ENCODE data around the gene MTNR1B. TPM values are rescaled to one million over a fixed set of nuclear protein-coding genes. Genes with fewer than 3 reads are reported as not detected.

MTNR1B gene
- total and polyA plus RNA-seq, 10 of the 15 experiments (the other 5 are each of a cell fraction or from before 2014, with no cell fraction given) = not detected

DNA sequence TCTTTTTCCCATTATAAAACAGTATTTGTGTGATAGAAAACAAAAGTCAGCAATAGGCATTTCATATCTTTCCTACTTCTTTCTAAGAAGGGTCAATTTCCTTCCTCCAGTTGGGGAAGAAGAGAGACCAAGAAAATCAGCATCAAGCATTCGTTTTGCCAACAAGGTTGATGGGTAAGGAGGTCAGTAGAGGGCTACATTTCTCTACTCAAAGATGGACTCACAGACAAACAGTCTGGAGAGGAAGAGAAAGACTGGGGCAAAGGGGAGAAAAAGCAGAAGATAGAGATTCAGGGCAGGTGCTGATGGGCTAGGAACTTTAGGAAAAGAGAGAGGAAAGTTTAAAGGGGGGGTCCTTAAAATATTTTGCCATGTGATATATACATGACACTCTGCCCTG is 8.6 kb upstream of the MTNR1B start (continued):
- TF ChIP-seq, protein P1, sequence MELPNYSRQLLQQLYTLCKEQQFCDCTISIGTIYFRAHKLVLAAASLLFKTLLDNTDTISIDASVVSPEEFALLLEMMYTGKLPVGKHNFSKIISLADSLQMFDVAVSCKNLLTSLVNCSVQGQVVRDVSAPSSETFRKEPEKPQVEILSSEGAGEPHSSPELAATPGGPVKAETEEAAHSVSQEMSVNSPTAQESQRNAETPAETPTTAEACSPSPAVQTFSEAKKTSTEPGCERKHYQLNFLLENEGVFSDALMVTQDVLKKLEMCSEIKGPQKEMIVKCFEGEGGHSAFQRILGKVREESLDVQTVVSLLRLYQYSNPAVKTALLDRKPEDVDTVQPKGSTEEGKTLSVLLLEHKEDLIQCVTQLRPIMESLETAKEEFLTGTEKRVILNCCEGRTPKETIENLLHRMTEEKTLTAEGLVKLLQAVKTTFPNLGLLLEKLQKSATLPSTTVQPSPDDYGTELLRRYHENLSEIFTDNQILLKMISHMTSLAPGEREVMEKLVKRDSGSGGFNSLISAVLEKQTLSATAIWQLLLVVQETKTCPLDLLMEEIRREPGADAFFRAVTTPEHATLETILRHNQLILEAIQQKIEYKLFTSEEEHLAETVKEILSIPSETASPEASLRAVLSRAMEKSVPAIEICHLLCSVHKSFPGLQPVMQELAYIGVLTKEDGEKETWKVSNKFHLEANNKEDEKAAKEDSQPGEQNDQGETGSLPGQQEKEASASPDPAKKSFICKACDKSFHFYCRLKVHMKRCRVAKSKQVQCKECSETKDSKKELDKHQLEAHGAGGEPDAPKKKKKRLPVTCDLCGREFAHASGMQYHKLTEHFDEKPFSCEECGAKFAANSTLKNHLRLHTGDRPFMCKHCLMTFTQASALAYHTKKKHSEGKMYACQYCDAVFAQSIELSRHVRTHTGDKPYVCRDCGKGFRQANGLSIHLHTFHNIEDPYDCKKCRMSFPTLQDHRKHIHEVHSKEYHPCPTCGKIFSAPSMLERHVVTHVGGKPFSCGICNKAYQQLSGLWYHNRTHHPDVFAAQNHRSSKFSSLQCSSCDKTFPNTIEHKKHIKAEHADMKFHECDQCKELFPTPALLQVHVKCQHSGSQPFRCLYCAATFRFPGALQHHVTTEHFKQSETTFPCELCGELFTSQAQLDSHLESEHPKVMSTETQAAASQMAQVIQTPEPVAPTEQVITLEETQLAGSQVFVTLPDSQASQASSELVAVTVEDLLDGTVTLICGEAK (IDR thresholded peaks at IDR 0.05; ENCODE audit: borderline replicate concordance) = no peak
- TF ChIP-seq, protein P2, sequence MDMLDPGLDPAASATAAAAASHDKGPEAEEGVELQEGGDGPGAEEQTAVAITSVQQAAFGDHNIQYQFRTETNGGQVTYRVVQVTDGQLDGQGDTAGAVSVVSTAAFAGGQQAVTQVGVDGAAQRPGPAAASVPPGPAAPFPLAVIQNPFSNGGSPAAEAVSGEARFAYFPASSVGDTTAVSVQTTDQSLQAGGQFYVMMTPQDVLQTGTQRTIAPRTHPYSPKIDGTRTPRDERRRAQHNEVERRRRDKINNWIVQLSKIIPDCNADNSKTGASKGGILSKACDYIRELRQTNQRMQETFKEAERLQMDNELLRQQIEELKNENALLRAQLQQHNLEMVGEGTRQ (IDR thresholded peaks at IDR 0.05; ENCODE audit: borderline replicate concordance, low read depth, low read length) = no peak
- no peak for TF ChIP-seq NRF1 (conservative IDR thresholded peaks at IDR 0.05; ENCODE audit: low read depth, low read length)
- TF ChIP-seq, protein P3, sequence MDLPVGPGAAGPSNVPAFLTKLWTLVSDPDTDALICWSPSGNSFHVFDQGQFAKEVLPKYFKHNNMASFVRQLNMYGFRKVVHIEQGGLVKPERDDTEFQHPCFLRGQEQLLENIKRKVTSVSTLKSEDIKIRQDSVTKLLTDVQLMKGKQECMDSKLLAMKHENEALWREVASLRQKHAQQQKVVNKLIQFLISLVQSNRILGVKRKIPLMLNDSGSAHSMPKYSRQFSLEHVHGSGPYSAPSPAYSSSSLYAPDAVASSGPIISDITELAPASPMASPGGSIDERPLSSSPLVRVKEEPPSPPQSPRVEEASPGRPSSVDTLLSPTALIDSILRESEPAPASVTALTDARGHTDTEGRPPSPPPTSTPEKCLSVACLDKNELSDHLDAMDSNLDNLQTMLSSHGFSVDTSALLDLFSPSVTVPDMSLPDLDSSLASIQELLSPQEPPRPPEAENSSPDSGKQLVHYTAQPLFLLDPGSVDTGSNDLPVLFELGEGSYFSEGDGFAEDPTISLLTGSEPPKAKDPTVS (IDR thresholded peaks at IDR 0.05; ENCODE audit: low read depth, low read length) = no peak
- TF ChIP-seq SREBF2 (IDR thresholded peaks at IDR 0.05; ENCODE audit: low read length) = no peak
- TF ChIP-seq ASH2L (IDR thresholded peaks at IDR 0.05; ENCODE audit: borderline replicate concordance, low read depth) = no peak
- no peak for TF ChIP-seq PAX8 (IDR thresholded peaks at IDR 0.05)
- TF ChIP-seq, protein P4, sequence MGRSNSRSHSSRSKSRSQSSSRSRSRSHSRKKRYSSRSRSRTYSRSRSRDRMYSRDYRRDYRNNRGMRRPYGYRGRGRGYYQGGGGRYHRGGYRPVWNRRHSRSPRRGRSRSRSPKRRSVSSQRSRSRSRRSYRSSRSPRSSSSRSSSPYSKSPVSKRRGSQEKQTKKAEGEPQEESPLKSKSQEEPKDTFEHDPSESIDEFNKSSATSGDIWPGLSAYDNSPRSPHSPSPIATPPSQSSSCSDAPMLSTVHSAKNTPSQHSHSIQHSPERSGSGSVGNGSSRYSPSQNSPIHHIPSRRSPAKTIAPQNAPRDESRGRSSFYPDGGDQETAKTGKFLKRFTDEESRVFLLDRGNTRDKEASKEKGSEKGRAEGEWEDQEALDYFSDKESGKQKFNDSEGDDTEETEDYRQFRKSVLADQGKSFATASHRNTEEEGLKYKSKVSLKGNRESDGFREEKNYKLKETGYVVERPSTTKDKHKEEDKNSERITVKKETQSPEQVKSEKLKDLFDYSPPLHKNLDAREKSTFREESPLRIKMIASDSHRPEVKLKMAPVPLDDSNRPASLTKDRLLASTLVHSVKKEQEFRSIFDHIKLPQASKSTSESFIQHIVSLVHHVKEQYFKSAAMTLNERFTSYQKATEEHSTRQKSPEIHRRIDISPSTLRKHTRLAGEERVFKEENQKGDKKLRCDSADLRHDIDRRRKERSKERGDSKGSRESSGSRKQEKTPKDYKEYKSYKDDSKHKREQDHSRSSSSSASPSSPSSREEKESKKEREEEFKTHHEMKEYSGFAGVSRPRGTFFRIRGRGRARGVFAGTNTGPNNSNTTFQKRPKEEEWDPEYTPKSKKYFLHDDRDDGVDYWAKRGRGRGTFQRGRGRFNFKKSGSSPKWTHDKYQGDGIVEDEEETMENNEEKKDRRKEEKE (IDR thresholded peaks at IDR 0.05) = no peak
- no peak for TF ChIP-seq NBN (IDR thresholded peaks at IDR 0.05)
- no peak for TF ChIP-seq ESRRA (IDR thresholded peaks at IDR 0.05; ENCODE audit: low read length)
- no peak for TF ChIP-seq NR2C2 (IDR thresholded peaks at IDR 0.05; ENCODE audit: borderline replicate concordance, control insufficient read depth, insufficient read length, low read depth)
- TF ChIP-seq ETV6 (conservative IDR thresholded peaks at IDR 0.05 in 1 of 2, IDR thresholded peaks at IDR 0.05 in 1 of 2; ENCODE audit: borderline replicate concordance in 1 of 2, low read depth in 1 of 2) = no peak
- TF ChIP-seq, protein P5, sequence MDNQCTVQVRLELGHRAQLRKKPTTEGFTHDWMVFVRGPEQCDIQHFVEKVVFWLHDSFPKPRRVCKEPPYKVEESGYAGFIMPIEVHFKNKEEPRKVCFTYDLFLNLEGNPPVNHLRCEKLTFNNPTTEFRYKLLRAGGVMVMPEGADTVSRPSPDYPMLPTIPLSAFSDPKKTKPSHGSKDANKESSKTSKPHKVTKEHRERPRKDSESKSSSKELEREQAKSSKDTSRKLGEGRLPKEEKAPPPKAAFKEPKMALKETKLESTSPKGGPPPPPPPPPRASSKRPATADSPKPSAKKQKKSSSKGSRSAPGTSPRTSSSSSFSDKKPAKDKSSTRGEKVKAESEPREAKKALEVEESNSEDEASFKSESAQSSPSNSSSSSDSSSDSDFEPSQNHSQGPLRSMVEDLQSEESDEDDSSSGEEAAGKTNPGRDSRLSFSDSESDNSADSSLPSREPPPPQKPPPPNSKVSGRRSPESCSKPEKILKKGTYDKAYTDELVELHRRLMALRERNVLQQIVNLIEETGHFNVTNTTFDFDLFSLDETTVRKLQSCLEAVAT (IDR thresholded peaks at IDR 0.05) = no peak
- no peak for TF ChIP-seq POLR2A (IDR thresholded peaks at IDR 0.05; ENCODE audit: low read depth, low read length)
- no peak for TF ChIP-seq IKZF2 (IDR thresholded peaks at IDR 0.05)
- TF ChIP-seq RAD51 (IDR thresholded peaks at IDR 0.05) = no peak
